Esophagus muscularis mucosa (tissue), 4 donors: ENCODE data around the gene HADHA. TPM values are rescaled to one million over a fixed set of nuclear protein-coding genes. Genes with fewer than 3 reads are reported as not detected.
A peak's percentile ranks its signal among the peaks of the same experiment; 100 is the strongest.
"Not testable (repeated sequence)": the region's sequence is repeated elsewhere in the genome, so short reads cannot be mapped to it uniquely, and the experiment has no call there.

Experiments used
- DNase-seq: peaks from one replicate; pipeline ENCODE4 v3.0.0-alpha.2; 2017; ENCODE audit errors: extremely low spot score
- H3K27ac ChIP-seq, 4 donors: fragments of 200-600 bp; sonication (generic); replicated peaks in 1 of 4; 1 replicate in 3 of 4; 2 replicates in 1 of 4; pipeline ENCODE4 v1.5.1; 2016 to 2019; ENCODE audit warnings: mild to moderate bottlenecking in 1 of 4
- H3K27me3 ChIP-seq, 4 donors: fragments of 200-600 bp; sonication (generic); one replicate each; pipeline versions ENCODE4 v1.5.1 to v1.6.0; 2016 to 2019
- H3K36me3 ChIP-seq, 4 donors: fragments of 200-600 bp; sonication (generic); one replicate each; pipeline ENCODE4 v1.5.1; 2016 to 2019
- H3K4me1 ChIP-seq, 4 donors: fragments of 200-600 bp; sonication (generic); one replicate each; pipeline ENCODE4 v1.5.1; 2016 to 2019
- H3K4me3 ChIP-seq, 4 donors: fragments of 200-600 bp; sonication (generic); 1 replicate in 2 of 4; 2 replicates in 2 of 4; pipeline ENCODE4 v1.5.1; 2016 to 2019; ENCODE audit warnings: mild to moderate bottlenecking in 4 of 4, moderate library complexity in 1 of 4
- H3K9me3 ChIP-seq, 4 donors: fragments of 200-600 bp; sonication (generic); 1 replicate in 3 of 4; 2 replicates in 1 of 4; pipeline ENCODE4 v1.5.1; 2016 to 2019
- EP300 ChIP-seq: sonication (generic); formaldehyde crosslinking; IDR thresholded peaks from one replicate; pipeline ENCODE4 v1.6.1; 2017; ENCODE audit warnings: antibody characterized with exemption
- POLR2A ChIP-seq: fragments of 450-650 bp; IDR thresholded peaks from one replicate; pipeline ENCODE4 v1.6.1; 2017; ENCODE audit warnings: antibody characterized with exemption, moderate library complexity, mild to moderate bottlenecking, low read depth
- POLR2AphosphoS5 ChIP-seq, 2 donors: sonication (generic); formaldehyde crosslinking; IDR thresholded peaks; one replicate each; pipeline ENCODE4 v1.6.1; 2017; ENCODE audit warnings: antibody characterized with exemption in 2 of 2
- WGBS: methylation state at CpG from one replicate; pipeline ENCODE4 v1.1.5; 2018; 5-methylcytosine and 5-hydroxymethylcytosine counted together
- intact Hi-C: fragments of 100-400 bp; cut with DNase I; formaldehyde crosslinking; loops from one replicate; pipeline ENCODE4 v1.15.1; 2023
- total RNA-seq, 4 donors: library from RNA; depleted of rRNA; stranded (reverse); fragments of >200 nt; gene quantifications; one replicate each; pipeline versions ENCODE4 v1.1.0 to v1.2.1, GENCODE V29; 2016
- TF ChIP-seq, protein P1 (sequence below), 3 experiments: fragments of 200-600 bp in 2 of 3; fragments of 450-650 bp in 1 of 3; sonication (generic) in 2 of 3; IDR thresholded peaks; one replicate each; pipeline ENCODE4 v1.5.1; 2017 to 2019; ENCODE audit warnings: antibody characterized with exemption in 3 of 3, mild to moderate bottlenecking in 2 of 3, moderate library complexity in 1 of 3

Gene HADHA
- total RNA-seq, 4 donors from 2014 or later, result 155 to 266 (median 175) TPM

- Histone ChIP-seq H3K4me3 (peak overlapping the region in 1 of 4 donors; percentile 8), H3K27me3 (no peaks in the 10 kb centered on the region), H3K36me3 (peaks cover 10 to 57% (median 39%) of the 10 kb centered on the region in 4 donors), H3K27ac (peak overlapping the region; percentile 65 to 82 (median 74)), H3K9me3 (no peaks in the 10 kb centered on the region), H3K4me1 (peaks cover 32 to 44% (median 39%) of the 10 kb centered on the region in 4 donors)
- intact Hi-C loops, result no loop called here
- 15% methylated on average over 5 of the region's 5 CpGs for WGBS
- peak; percentile 94 for DNase-seq
- TF ChIP-seq EP300, result peak; percentile 74
- TF ChIP-seq POLR2AphosphoS5 (IDR thresholded peaks at IDR 0.05), result peak; percentile 77 to 96
- TF ChIP-seq POLR2A, result no peak
Measured at GRCh38 chr2:26274058-26274613, 29.7 kb upstream of the HADHA start.

- WGBS, result 79% methylated on average over 2 of the region's 2 CpGs
- Histone ChIP-seq H3K4me3 (no peak overlapping the region), H3K27me3 (no peaks in the 10 kb centered on the region), H3K36me3 (peaks cover 4 to 56% (median 35%) of the 10 kb centered on the region in 4 donors), H3K4me1 (peaks cover 32 to 44% (median 39%) of the 10 kb centered on the region in 4 donors), H3K27ac (peak overlapping the region; percentile 65 to 82 (median 74)), H3K9me3 (no peaks in the 10 kb centered on the region)
- no peak for DNase-seq
- intact Hi-C loops, result no loop called here
- no peak for TF ChIP-seq EP300
- no peak for TF ChIP-seq POLR2A
- no peak for TF ChIP-seq POLR2AphosphoS5 (IDR thresholded peaks at IDR 0.05)
- TF ChIP-seq, protein P1, sequence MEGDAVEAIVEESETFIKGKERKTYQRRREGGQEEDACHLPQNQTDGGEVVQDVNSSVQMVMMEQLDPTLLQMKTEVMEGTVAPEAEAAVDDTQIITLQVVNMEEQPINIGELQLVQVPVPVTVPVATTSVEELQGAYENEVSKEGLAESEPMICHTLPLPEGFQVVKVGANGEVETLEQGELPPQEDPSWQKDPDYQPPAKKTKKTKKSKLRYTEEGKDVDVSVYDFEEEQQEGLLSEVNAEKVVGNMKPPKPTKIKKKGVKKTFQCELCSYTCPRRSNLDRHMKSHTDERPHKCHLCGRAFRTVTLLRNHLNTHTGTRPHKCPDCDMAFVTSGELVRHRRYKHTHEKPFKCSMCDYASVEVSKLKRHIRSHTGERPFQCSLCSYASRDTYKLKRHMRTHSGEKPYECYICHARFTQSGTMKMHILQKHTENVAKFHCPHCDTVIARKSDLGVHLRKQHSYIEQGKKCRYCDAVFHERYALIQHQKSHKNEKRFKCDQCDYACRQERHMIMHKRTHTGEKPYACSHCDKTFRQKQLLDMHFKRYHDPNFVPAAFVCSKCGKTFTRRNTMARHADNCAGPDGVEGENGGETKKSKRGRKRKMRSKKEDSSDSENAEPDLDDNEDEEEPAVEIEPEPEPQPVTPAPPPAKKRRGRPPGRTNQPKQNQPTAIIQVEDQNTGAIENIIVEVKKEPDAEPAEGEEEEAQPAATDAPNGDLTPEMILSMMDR (IDR thresholded peaks at IDR 0.05), result no peak
Measured at GRCh38 chr2:26273501-26273900, 29.1 kb upstream of the HADHA start.

GRCh38 chr2:26270373-26270772, 25.9 kb upstream of the HADHA start:
- Histone ChIP-seq H3K36me3 (peaks cover under 1 to 43% (median 23%) of the 10 kb centered on the region in 4 donors), H3K9me3 (no peaks in the 10 kb centered on the region), H3K27ac (peak overlapping the region in 3 of 4 donors; percentile 8 to 45 (median 35)), H3K27me3 (no peaks in the 10 kb centered on the region), H3K4me3 (no peak overlapping the region), H3K4me1 (peaks cover 32 to 37% (median 35%) of the 10 kb centered on the region in 4 donors)
- intact Hi-C loops, result no loop called here
- no peak for DNase-seq
- TF ChIP-seq EP300 (no peak), POLR2A (no peak), POLR2AphosphoS5 (IDR thresholded peaks at IDR 0.05) (no peak)
- TF ChIP-seq, protein P1 (IDR thresholded peaks at IDR 0.05), result no peak

GRCh38 chr2:26269571-26270158, 25.2 kb upstream of the HADHA start:
- Histone ChIP-seq H3K27ac (peak overlapping the region in 3 of 4 donors; percentile 8 to 45 (median 35)), H3K4me3 (no peak overlapping the region), H3K27me3 (no peaks in the 10 kb centered on the region), H3K36me3 (peaks cover 7 to 50% (median 26%) of the 10 kb centered on the region in 4 donors), H3K9me3 (no peaks in the 10 kb centered on the region), H3K4me1 (peaks cover 25 to 30% (median 28%) of the 10 kb centered on the region in 4 donors)
- 86% methylated on average over 6 of the region's 6 CpGs for WGBS
- TF ChIP-seq EP300, result no peak
- TF ChIP-seq, protein P1 (IDR thresholded peaks at IDR 0.05), result no peak
- intact Hi-C loops, result no loop called here
- no peak for DNase-seq

- intact Hi-C loops, H3K27me3 ChIP-seq, DNase-seq, H3K9me3 ChIP-seq, H3K4me3 ChIP-seq: not testable (repeated sequence)
- Histone ChIP-seq H3K4me1 (peaks cover 19 to 23% (median 21%) of the 10 kb centered on the region in 4 donors), H3K27ac (peak overlapping the region in 2 of 4 donors; percentile 8 to 35), H3K36me3 (peaks cover 7 to 58% (median 34%) of the 10 kb centered on the region in 4 donors)
- WGBS, result 82% methylated on average over 12 of the region's 12 CpGs
Measured at GRCh38 chr2:26268670-26269385, 24.4 kb upstream of the HADHA start.
